A673 (cell line): Measurements from ENCODE around the gene TOM1. TPM values are rescaled to one million over a fixed set of nuclear protein-coding genes. Genes with fewer than 3 reads are reported as not detected.
A peak's percentile ranks its signal among the peaks of the same experiment; 100 is the strongest.

ENCODE experiments used
- BruUV-seq: library from RNA; stranded (reverse); fragments of 400-500 nt; replicated peaks from 2 replicates; lab custom pipeline; 2021; lab: Mats Ljungman, UMichigan
- CTCF ChIA-PET: fragments of 300-600 bp; sonication (Branson Sonifier 250); formaldehyde crosslinking; loops from one replicate; lab custom pipeline; 2022; ENCODE audit warnings: antibody characterized with exemption; lab: Charles Lee
- POLR2A ChIA-PET: fragments of 300-600 bp; sonication (Branson Sonifier 250); formaldehyde crosslinking; loops from one replicate; lab custom pipeline; 2022; ENCODE audit warnings: antibody characterized with exemption; ENCODE audit not compliant: low non-redundant PET; lab: Charles Lee
- DNase-seq: peaks from one replicate; pipeline ENCODE4 v3.0.0-alpha.2; 2015; ENCODE audit warnings: low spot score
- H3K27ac ChIP-seq: fragments of 200-600 bp; sonication (generic); 2 replicates; pipeline ENCODE4 v1.5.1; 2016; ENCODE audit warnings: mixed run types, low read depth, mild to moderate bottlenecking, mixed read lengths, antibody characterized with exemption, low read length; ENCODE audit not compliant: poor library complexity, severe bottlenecking
- H3K27me3 ChIP-seq: fragments of 200-600 bp; sonication (generic); replicated peaks from 2 replicates; pipeline ENCODE4 v1.6.1; 2017; ENCODE audit warnings: mixed run types, low read depth, mild to moderate bottlenecking, mixed read lengths, antibody characterized with exemption, low read length; ENCODE audit not compliant: insufficient read depth, poor library complexity
- H3K36me3 ChIP-seq: fragments of 200-600 bp; sonication (generic); 2 replicates; pipeline ENCODE4 v1.6.1; 2016; ENCODE audit warnings: mixed run types, mild to moderate bottlenecking, mixed read lengths, antibody characterized with exemption, low read length; ENCODE audit not compliant: insufficient read depth, poor library complexity, severe bottlenecking
- H3K4me1 ChIP-seq: fragments of 200-600 bp; sonication (generic); 2 replicates; pipeline ENCODE4 v1.6.1; 2017; ENCODE audit warnings: mixed run types, mild to moderate bottlenecking, mixed read lengths, antibody characterized with exemption, low read length; ENCODE audit not compliant: insufficient read depth, poor library complexity, severe bottlenecking
- H3K4me3 ChIP-seq: fragments of 200-600 bp; sonication (generic); 2 replicates; pipeline ENCODE4 v1.5.1; 2016; ENCODE audit warnings: low read depth, mixed run types, mild to moderate bottlenecking, mixed read lengths, low read length; ENCODE audit not compliant: poor library complexity, severe bottlenecking
- H3K9me3 ChIP-seq: fragments of 200-600 bp; sonication (generic); 2 replicates; pipeline ENCODE4 v1.6.1; 2016; ENCODE audit warnings: mixed run types, low read depth, mild to moderate bottlenecking, mixed read lengths, antibody characterized with exemption, low read length; ENCODE audit not compliant: poor library complexity, severe bottlenecking
- EZH2 ChIP-seq: fragments of 200-600 bp; sonication (generic); IDR thresholded peaks from 2 replicates; pipeline ENCODE4 v1.6.1; 2017; ENCODE audit warnings: borderline replicate concordance, low read depth, mild to moderate bottlenecking, mixed read lengths, antibody characterized with exemption, low read length; ENCODE audit not compliant: poor library complexity, severe bottlenecking
- intact Hi-C: fragments of 100-400 bp; cut with micrococcal nuclease; formaldehyde crosslinking; loops from one replicate; pipeline ENCODE4 v1.10.0; 2022; ENCODE audit not compliant: unreplicated experiment
- total RNA-seq: library from RNA; stranded (reverse); gene quantifications from 2 replicates; pipeline ENCODE4 v1.2.3, GENCODE V29; 2021
- TF ChIP-seq, protein P1 (sequence below): fragments of 300-800, 200-600 bp; sonication (generic); conservative IDR thresholded peaks from 2 replicates; pipeline ENCODE4 v1.5.1; 2017; ENCODE audit warnings: low read depth, mild to moderate bottlenecking, antibody characterized with exemption, low read length, moderate library complexity, mixed read lengths

TOM1 gene
- total RNA-seq, 1 experiment from 2014 or later, result 22.8 TPM

DNA sequence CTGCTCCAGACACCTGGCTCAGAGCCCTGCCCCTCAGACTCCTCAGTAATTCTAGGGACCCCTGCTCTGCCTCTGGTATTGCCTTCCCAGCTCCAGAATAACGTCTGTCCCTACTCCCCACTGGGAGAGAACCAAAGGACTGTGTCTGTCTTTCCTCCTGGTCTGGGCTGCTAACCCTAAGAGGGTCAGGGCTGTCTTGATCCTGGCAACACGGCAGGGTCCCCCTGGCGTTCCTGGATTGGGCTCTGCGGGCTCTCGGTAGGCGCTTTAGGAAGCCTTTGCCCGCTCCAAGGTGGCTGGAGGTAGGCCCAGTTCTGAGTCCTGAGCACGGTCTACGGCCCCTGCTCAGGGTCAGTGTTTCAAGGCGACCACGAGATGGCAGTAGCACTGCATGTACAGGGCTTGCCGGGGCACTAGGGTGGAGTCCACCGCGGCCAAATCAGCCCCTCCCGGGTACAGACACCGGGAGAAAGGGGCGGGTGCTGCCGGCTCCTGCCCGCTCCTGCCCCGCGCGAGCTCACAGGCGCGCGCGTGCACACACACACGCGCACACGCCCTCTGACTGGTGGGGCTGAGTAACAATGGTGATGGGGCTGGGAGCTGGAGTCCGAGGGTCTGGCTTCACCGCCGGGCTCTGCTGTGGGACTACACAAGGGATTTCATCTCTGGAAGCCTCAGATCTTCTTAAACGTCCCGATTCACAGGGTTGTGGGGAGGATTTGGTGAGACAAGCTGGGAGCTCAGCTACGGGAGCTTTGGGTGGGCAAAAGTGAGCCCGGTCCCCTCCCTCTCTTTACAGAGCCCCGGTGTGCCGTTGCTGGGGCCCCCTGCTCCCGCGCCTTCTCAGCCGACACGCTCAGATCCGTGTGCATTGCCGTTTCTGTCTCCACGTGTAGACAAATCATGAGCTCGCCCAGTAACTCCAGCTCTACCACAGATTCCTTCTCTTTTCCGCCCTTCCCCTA, 51.1 kb downstream of the TOM1 start:
- CTCF ChIA-PET, result interaction anchor here (0.6 to 1.2 kb wide), 6 partner anchors 12 to 270 kb away, joined by 3 to 9 read pairs (median 4); no protein-coding TSS in a partner anchor
- BruUV-seq, result no TSS peak
- H3K27ac ChIP-seq, result peak overlapping the region; percentile 27
- no peak for TF ChIP-seq EZH2
- TF ChIP-seq, protein P1, sequence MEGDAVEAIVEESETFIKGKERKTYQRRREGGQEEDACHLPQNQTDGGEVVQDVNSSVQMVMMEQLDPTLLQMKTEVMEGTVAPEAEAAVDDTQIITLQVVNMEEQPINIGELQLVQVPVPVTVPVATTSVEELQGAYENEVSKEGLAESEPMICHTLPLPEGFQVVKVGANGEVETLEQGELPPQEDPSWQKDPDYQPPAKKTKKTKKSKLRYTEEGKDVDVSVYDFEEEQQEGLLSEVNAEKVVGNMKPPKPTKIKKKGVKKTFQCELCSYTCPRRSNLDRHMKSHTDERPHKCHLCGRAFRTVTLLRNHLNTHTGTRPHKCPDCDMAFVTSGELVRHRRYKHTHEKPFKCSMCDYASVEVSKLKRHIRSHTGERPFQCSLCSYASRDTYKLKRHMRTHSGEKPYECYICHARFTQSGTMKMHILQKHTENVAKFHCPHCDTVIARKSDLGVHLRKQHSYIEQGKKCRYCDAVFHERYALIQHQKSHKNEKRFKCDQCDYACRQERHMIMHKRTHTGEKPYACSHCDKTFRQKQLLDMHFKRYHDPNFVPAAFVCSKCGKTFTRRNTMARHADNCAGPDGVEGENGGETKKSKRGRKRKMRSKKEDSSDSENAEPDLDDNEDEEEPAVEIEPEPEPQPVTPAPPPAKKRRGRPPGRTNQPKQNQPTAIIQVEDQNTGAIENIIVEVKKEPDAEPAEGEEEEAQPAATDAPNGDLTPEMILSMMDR, result peak; percentile 90
- H3K27me3 ChIP-seq, result no peaks in the 10 kb centered on the region
- peak overlapping the region; percentile 55 for H3K4me3 ChIP-seq
- H3K36me3 ChIP-seq, result no peaks in the 10 kb centered on the region
- DNase-seq, result peak; percentile 91
- peaks cover 13% of the 10 kb centered on the region for H3K4me1 ChIP-seq
- H3K9me3 ChIP-seq, result no peaks in the 10 kb centered on the region
- POLR2A ChIA-PET, result interaction anchor here (0.6 kb wide), 2 partner anchors 339 to 790 kb away, joined by 3 read pairs; no protein-coding TSS in a partner anchor
- intact Hi-C loops, result loop anchor here (2.0 to 5.0 kb wide), 5 partner anchors 106 to 771 kb away; no protein-coding TSS in a partner anchor

DNA sequence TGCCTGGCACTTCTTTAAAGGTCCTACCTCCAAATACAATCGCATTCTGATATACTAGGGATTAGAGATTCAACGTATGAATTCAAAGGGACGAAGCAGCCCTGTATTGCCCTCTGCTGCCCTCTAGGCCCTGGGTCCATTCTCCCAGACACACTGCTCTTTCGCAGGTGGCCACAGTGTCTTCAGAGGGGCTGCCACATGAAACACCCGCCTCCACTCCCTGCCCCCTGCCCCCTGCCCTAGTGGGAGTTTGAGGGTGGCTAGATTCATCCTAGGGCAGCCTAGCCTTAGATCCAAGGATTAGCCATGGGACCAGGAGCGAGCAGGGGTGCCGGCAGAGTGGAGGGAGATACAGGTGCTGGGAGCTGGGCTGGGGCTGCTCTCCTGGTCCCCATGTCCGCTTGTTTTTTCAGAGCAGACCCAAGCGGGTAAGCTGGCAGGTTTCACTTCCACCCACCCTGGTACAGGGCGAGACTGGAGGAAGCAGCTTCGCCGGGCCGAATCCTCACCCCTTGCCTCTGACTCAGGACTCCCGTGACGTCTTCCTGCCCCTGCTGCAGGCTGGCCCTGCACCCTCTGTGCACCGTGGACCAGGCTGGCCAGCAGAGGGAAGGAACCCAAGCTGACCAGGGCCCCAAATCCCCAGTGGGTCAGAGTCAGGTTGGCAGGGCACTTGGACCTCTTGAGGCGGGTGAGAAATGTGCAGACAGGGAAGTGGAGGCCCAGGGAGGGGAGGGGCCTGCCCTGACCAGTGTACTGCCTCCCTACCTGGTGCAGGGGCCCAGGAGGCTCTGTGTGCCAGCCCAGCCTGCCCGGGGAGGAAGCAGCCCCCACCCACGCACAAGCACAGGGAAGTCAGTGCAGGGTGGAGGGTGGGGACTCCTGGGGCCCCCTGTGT, 52.8 kb downstream of the TOM1 start:
- DNase-seq, result no peak
- BruUV-seq, result no TSS peak

More for the DNA sequence above, 52.8 kb downstream of the TOM1 start:
- Histone ChIP-seq H3K27ac (no peak overlapping the region), H3K36me3 (no peaks in the 10 kb centered on the region), H3K4me1 (peaks cover 13% of the 10 kb centered on the region), H3K9me3 (no peaks in the 10 kb centered on the region), H3K27me3 (no peaks in the 10 kb centered on the region), H3K4me3 (no peak overlapping the region)
- POLR2A ChIA-PET, result no interaction called here
- CTCF ChIA-PET, result no interaction called here
- TF ChIP-seq, protein P1, result 0 out of 2 replicates have a peak, but pooled peaks have one; percentile 13
- no peak for TF ChIP-seq EZH2
- intact Hi-C loops, result loop anchor here (5.0 kb wide), 2 partner anchors 105 to 770 kb away; no protein-coding TSS in a partner anchor
